MCF 10A (cell line): ENCODE measurements around the gene SWI5. TPM values are rescaled to one million over a fixed set of nuclear protein-coding genes. Genes with fewer than 3 reads are reported as not detected.

Experiments used
- BruUV-seq: library from RNA; stranded (reverse); fragments of 400-500 nt; replicated peaks from 2 replicates; lab custom pipeline; 2021; lab: Mats Ljungman, UMichigan
- CTCF ChIA-PET: fragments of 300-600 bp; sonication (Branson Sonifier 250); formaldehyde crosslinking; extraction: SDS; loops from one replicate; lab custom pipeline; 2021; ENCODE audit warnings: antibody characterized with exemption, inconsistent platforms; lab: Yijun Ruan, JAX
- POLR2A ChIA-PET: fragments of 300-600, 350-650 bp; sonication (Branson Sonifier 250); formaldehyde crosslinking; extraction: SDS; loops from one replicate; lab custom pipeline; 2020; ENCODE audit warnings: antibody characterized with exemption, inconsistent platforms; lab: Yijun Ruan, JAX
- DNase-seq: peaks from one replicate; pipeline ENCODE4 v3.0.0-alpha.2; 2018; ENCODE audit not compliant: unreplicated experiment
- H3K27ac Mint-ChIP-seq: one replicate; pipeline ENCODE4 v1.8.0; 2022; ENCODE audit warnings: mild to moderate bottlenecking, low read depth, mixed read lengths; ENCODE audit not compliant: unreplicated experiment
- H3K27me3 Mint-ChIP-seq: one replicate; pipeline ENCODE4 v1.8.0; 2022; ENCODE audit warnings: mixed read lengths; ENCODE audit not compliant: insufficient read depth, unreplicated experiment
- H3K36me3 Mint-ChIP-seq: one replicate; pipeline ENCODE4 v1.8.0; 2022; ENCODE audit warnings: mild to moderate bottlenecking, moderate library complexity, mixed read lengths; ENCODE audit not compliant: insufficient read depth, unreplicated experiment
- H3K4me1 Mint-ChIP-seq: one replicate; pipeline ENCODE4 v1.8.0; 2022; ENCODE audit warnings: mixed read lengths; ENCODE audit not compliant: insufficient read depth, unreplicated experiment
- H3K4me3 Mint-ChIP-seq: one replicate; pipeline ENCODE4 v1.8.0; 2022; ENCODE audit warnings: mild to moderate bottlenecking, moderate library complexity, mixed read lengths; ENCODE audit not compliant: unreplicated experiment
- H3K9me3 Mint-ChIP-seq: one replicate; pipeline ENCODE4 v1.8.0; 2022; ENCODE audit warnings: mixed read lengths; ENCODE audit not compliant: unreplicated experiment
- CTCF ChIP-seq: fragments of 200-600 bp; IDR thresholded peaks from one replicate; pipeline ENCODE4 v1.8.0; 2022; ENCODE audit warnings: antibody characterized with exemption, mild to moderate bottlenecking; ENCODE audit not compliant: unreplicated experiment
- intact Hi-C: fragments of 100-400 bp; cut with micrococcal nuclease; formaldehyde crosslinking; loops from 2 replicates; pipeline ENCODE4 v1.14.1; 2022
- microRNA-seq: library from miRNA; unstranded; fragments of <30 nt; microRNA quantifications from one replicate; pipeline ENCODE4 v1.2.0, GENCODE V29; 2022
- total RNA-seq: library from RNA; stranded (reverse); gene quantifications from 2 replicates; pipeline ENCODE4 v1.2.3, GENCODE V29; 2022

SWI5 gene
- total RNA-seq, 1 experiment from 2014 or later: 27.7 TPM

- ChIA-PET CTCF (interaction anchor here (1.7 kb wide), 1 partner anchor 41 kb away, joined by 8 read pairs; no protein-coding TSS in a partner anchor), POLR2A (interaction anchor here (1.3 to 1.8 kb wide), 2 partner anchors 13 to 30 kb away, joined by 4 to 5 read pairs; partner anchors contain the start of gene COQ4)
- no peaks in the 10 kb centered on the region for H3K4me1 Mint-ChIP-seq
- intact Hi-C loops: no loop called here
- no peak for DNase-seq
- H3K36me3 Mint-ChIP-seq: peaks cover 15% of the 10 kb centered on the region
- no peak overlapping the region for H3K27ac Mint-ChIP-seq
- no peak overlapping the region for H3K4me3 Mint-ChIP-seq
- no peaks in the 10 kb centered on the region for H3K9me3 Mint-ChIP-seq
- no peak for TF ChIP-seq CTCF
- no peaks in the 10 kb centered on the region for H3K27me3 Mint-ChIP-seq
- BruUV-seq: no TSS peak
Measured at GRCh38 chr9:128335914-128336313, 59.8 kb downstream of the SWI5 start.

- Mint-ChIP-seq H3K27ac (no peak overlapping the region), H3K4me3 (no peak overlapping the region), H3K9me3 (no peaks in the 10 kb centered on the region), H3K27me3 (no peaks in the 10 kb centered on the region), H3K36me3 (peaks cover 12% of the 10 kb centered on the region), H3K4me1 (peaks cover 6% of the 10 kb centered on the region)
- intact Hi-C loops: no loop called here
- ChIA-PET CTCF (interaction anchor here (0.9 kb wide), 1 partner anchor 24 kb away, joined by 5 read pairs; no protein-coding TSS in a partner anchor), POLR2A (interaction anchor here (0.6 to 3.6 kb wide), 3 partner anchors 8 to 215 kb away, joined by 3 to 34 read pairs (median 3); no protein-coding TSS in a partner anchor)
- BruUV-seq: no TSS peak
- DNase-seq: no peak
- TF ChIP-seq CTCF: no peak
Measured at GRCh38 chr9:128337936-128338335, 61.9 kb downstream of the SWI5 start.

Small RNA genes within 50 kb of the gene (microRNA-seq; reads per million reads assigned to microRNA genes)
- gene MIR199B: not detected
- gene MIR3154: not detected

Other genes with a start within 250 kb of the SWI5 start
- gene NAIF1, start 209.0 kb upstream of the SWI5 start, total RNA-seq: 15.8 and 17.1 TPM in 2 replicates
- gene SLC25A25, start 208.0 kb upstream of the SWI5 start, total RNA-seq: 11.1 and 15.5 TPM in 2 replicates
- gene PTGES2, start 148.5 kb upstream of the SWI5 start, total RNA-seq: 114 and 130 TPM in 2 replicates
- 7.7 and 41.6 TPM in 2 replicates for gene LCN2, start 126.8 kb upstream of the SWI5 start, total RNA-seq
- gene BBLN, start 116.0 kb upstream of the SWI5 start, total RNA-seq: 68.6 and 70.4 TPM in 2 replicates
- gene CIZ1, start 84.7 kb upstream of the SWI5 start, total RNA-seq: 133 and 151 TPM in 2 replicates
- 0.98 and 2.0 TPM in 2 replicates for gene DNM1, start 72.9 kb upstream of the SWI5 start, total RNA-seq
- 124 and 147 TPM in 2 replicates for gene GOLGA2, start 269 bp upstream of the SWI5 start, total RNA-seq
- 36.1 and 37.6 TPM in 2 replicates for gene TRUB2, start 46.2 kb downstream of the SWI5 start, total RNA-seq
- gene COQ4, start 46.6 kb downstream of the SWI5 start, total RNA-seq: 57.1 and 58.9 TPM in 2 replicates
- 17.0 and 18.8 TPM in 2 replicates for gene SLC27A4, start 64.3 kb downstream of the SWI5 start, total RNA-seq
- gene URM1, start 95.1 kb downstream of the SWI5 start, total RNA-seq: 56.8 and 57.7 TPM in 2 replicates
- gene CERCAM, start 144.6 kb downstream of the SWI5 start, total RNA-seq: 2.3 and 4.1 TPM in 2 replicates
- 34.4 and 37.3 TPM in 2 replicates for gene ODF2, start 179.7 kb downstream of the SWI5 start, total RNA-seq
- gene GLE1, start 228.4 kb downstream of the SWI5 start, total RNA-seq: 34.1 TPM in 2 replicates